CD4-positive, alpha-beta memory T cell (primary cell): ENCODE data around the gene CCAR1. TPM values are rescaled to one million over a fixed set of nuclear protein-coding genes. Genes with fewer than 3 reads are reported as not detected.
"Not testable (repeated sequence)": the region's sequence is repeated elsewhere in the genome, so short reads cannot be mapped to it uniquely, and the experiment has no call there.

Source experiments
- CTCF ChIA-PET: fragments of 350-600 bp; sonication (Branson Sonifier 250); formaldehyde crosslinking; loops from one replicate; lab custom pipeline; 2021; ENCODE audit warnings: inconsistent platforms; ENCODE audit not compliant: partially characterized antibody; lab: Charles Lee
- POLR2A ChIA-PET: fragments of 350-600 bp; sonication (Branson Sonifier 250); formaldehyde crosslinking; loops from one replicate; lab custom pipeline; 2021; ENCODE audit not compliant: partially characterized antibody; lab: Charles Lee
- DNase-seq, 5 donors: peaks; one replicate each; pipeline versions ENCODE4 v3.0.0 to v3.0.0-alpha.2; 2020 to 2022; ENCODE audit warnings: mixed read lengths in 1 of 5
- H3K27ac ChIP-seq: one replicate; pipeline ENCODE4 v1.7.0; 2013; ENCODE audit warnings: low read depth, low read length
- H3K27me3 ChIP-seq: 2 replicates; pipeline ENCODE4 v1.7.0; 2013; ENCODE audit warnings: mild to moderate bottlenecking, low read length, moderate library complexity; ENCODE audit not compliant: insufficient read depth
- H3K36me3 ChIP-seq: 2 replicates; pipeline ENCODE4 v1.7.0; 2013; ENCODE audit warnings: mild to moderate bottlenecking, low read length, moderate library complexity; ENCODE audit not compliant: insufficient read depth
- H3K4me1 ChIP-seq: 2 replicates; pipeline ENCODE4 v1.7.0; 2013; ENCODE audit warnings: mild to moderate bottlenecking, low read length, moderate library complexity; ENCODE audit not compliant: insufficient read depth
- H3K4me3 ChIP-seq, 2 donors: one replicate each; pipeline ENCODE4 v1.7.0; 2013; ENCODE audit warnings: low read length in 2 of 2, mild to moderate bottlenecking in 1 of 2
- H3K9me3 ChIP-seq, 2 donors: one replicate each; pipeline ENCODE4 v1.7.0; 2013; ENCODE audit warnings: low read length in 2 of 2, control low read depth in 1 of 2; ENCODE audit not compliant: control insufficient read depth in 1 of 2
- H3K27ac Mint-ChIP-seq, 7 donors: one replicate each; pipeline ENCODE4 v1.8.0; 2020 to 2021; ENCODE audit warnings: mixed read lengths in 7 of 7, mild to moderate bottlenecking in 6 of 7, inconsistent platforms in 3 of 7, moderate library complexity in 3 of 7
- H3K27me3 Mint-ChIP-seq, 2 donors: one replicate each; pipeline ENCODE4 v1.8.0; 2020 to 2021; ENCODE audit warnings: mixed read lengths in 2 of 2
- H3K36me3 Mint-ChIP-seq, 2 donors: one replicate each; pipeline ENCODE4 v1.8.0; 2020 to 2021; ENCODE audit warnings: mixed read lengths in 2 of 2, inconsistent platforms in 1 of 2, mild to moderate bottlenecking in 1 of 2
- H3K4me1 Mint-ChIP-seq, 4 donors: one replicate each; pipeline ENCODE4 v1.8.0; 2020 to 2021; ENCODE audit warnings: mixed read lengths in 4 of 4, mild to moderate bottlenecking in 1 of 4
- H3K4me3 Mint-ChIP-seq, 8 donors: one replicate each; pipeline ENCODE4 v1.8.0; 2020 to 2021; ENCODE audit warnings: mixed read lengths in 8 of 8, mild to moderate bottlenecking in 7 of 8, moderate library complexity in 6 of 8, inconsistent platforms in 3 of 8
- H3K9me3 Mint-ChIP-seq, 8 donors: one replicate each; pipeline ENCODE4 v1.8.0; 2020 to 2021; ENCODE audit warnings: mixed read lengths in 8 of 8, mild to moderate bottlenecking in 5 of 8, inconsistent platforms in 3 of 8, moderate library complexity in 1 of 8
- intact Hi-C: fragments of 100-400 bp; cut with micrococcal nuclease; formaldehyde crosslinking; loops from one replicate; pipeline ENCODE4 v1.15.1; 2023
- microRNA-seq: library from miRNA; unstranded; fragments of <30 nt; microRNA quantifications from one replicate; pipeline ENCODE4 v1.2.0, GENCODE V29; 2021; ENCODE audit warnings: borderline replicate concordance, borderline number of aligned reads, borderline microRNAs expressed, mixed read lengths
- polyA plus RNA-seq, 2 donors: library from polyadenylated mRNA; unstranded; fragments of 300-500 nt; fragmentation: Illumina TruSeq; gene quantifications; one replicate each; pipeline ENCODE4 v1.2.3, GENCODE V29; 2021
- total RNA-seq, 2 experiments: library from RNA; stranded (reverse); gene quantifications; one replicate each; pipeline ENCODE4 v1.2.3, GENCODE V29; 2021

The CCAR1 gene
- total and polyA plus RNA-seq, 4 experiments from 2014 or later = 25.9 to 97.3 (median 74.1) TPM

DNA sequence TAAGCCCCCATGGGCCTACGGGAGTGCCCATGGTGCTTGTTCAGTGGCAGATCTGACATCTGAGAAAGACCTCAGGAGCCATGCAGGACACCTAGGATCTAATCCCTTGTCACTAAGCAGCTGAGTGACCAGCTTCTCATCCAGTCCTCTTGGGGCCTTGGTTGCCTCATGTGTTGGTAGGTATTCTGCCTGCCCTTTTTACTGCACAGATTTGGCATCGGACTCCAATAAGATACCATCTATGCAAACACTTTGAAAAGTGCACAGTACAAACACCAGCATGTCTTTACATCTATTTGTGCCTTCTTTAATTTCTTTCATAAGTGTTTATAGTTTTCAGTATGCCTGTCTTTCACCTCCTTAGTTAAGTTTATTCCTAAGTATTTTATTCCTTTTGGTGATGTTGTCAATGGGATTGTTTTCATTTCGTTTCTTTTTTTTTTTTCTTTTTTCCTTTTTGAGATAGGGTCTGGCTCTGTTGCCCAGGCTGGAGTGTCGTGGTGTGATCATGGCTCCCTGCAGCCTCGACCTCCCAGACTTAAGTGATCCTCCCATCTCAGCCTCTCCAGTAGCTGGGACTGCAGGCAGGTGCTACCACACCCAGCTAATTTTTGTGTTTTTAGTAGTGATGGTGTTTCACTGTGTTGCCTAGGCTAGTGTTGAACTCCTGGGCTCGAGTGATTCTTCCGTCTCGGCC is 116.7 kb downstream of the CCAR1 start:
- Mint-ChIP-seq H3K27me3 (peaks cover 0 to 1% of the 10 kb centered on the region in 2 donors), H3K36me3 (no peaks in the 10 kb centered on the region), H3K9me3 (no peaks in the 10 kb centered on the region), H3K27ac (no peak overlapping the region), H3K4me1 (no peaks in the 10 kb centered on the region), H3K4me3 (no peak overlapping the region)
- H3K4me3 ChIP-seq = no peak overlapping the region
- H3K4me1 ChIP-seq = no peaks in the 10 kb centered on the region
- H3K9me3 ChIP-seq = no peaks in the 10 kb centered on the region
- no peaks in the 10 kb centered on the region for H3K36me3 ChIP-seq
- ChIA-PET CTCF (interaction anchor here (0.6 kb wide), 1 partner anchor 358 kb away, joined by 3 read pairs; no protein-coding TSS in a partner anchor), POLR2A (no interaction called here)
- intact Hi-C loops = no loop called here
- H3K27me3 ChIP-seq = no peaks in the 10 kb centered on the region
- no peak for DNase-seq
- no peak overlapping the region for H3K27ac ChIP-seq

DNA sequence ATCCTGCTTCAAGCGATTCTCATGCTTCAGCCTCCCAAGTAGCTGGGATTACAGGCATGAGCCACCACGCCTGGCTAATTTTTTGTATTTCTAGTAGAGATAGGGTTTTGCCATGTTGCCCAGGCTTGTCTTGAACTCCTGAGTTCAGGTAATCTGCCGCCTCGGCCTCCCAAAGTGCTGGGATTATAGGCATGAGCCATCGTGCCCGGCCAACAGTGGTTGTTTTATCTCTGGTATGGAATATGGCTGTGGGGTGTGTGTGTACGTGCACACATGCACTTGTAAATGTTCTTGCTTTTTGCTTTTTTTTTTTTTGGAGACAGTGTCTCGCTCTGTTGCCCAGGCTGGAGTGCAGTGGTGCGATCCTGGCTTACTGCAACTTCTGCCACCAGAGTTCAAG is 119.6 kb downstream of the CCAR1 start:
- H3K4me1 Mint-ChIP-seq, H3K4me3 ChIP-seq, CTCF ChIA-PET, DNase-seq, H3K27ac ChIP-seq, H3K27ac Mint-ChIP-seq, H3K27me3 ChIP-seq, intact Hi-C loops, H3K9me3 Mint-ChIP-seq, H3K9me3 ChIP-seq, POLR2A ChIA-PET, H3K27me3 Mint-ChIP-seq, H3K4me1 ChIP-seq, H3K36me3 ChIP-seq, H3K36me3 Mint-ChIP-seq, H3K4me3 Mint-ChIP-seq: not testable (repeated sequence)

Small RNA genes lying within 50 kb of the gene (microRNA-seq; reads per million reads assigned to microRNA genes)
- gene MIR1254-1 = not detected

Other genes with a start within 250 kb of the CCAR1 start
- 1 to 10 TPM; 5.4 to 7.7 TPM for gene DNA2, start 249.3 kb upstream of the CCAR1 start, total RNA-seq
- gene DNA2, start 249.3 kb upstream of the CCAR1 start, polyA plus RNA-seq = 1 to 10 TPM in 1 of 2 donors, under 1 TPM in 1; 0.36 to 1.2 TPM
- 10 to 100 TPM; 29.1 to 30.7 TPM for gene SLC25A16, start 193.7 kb upstream of the CCAR1 start, total RNA-seq
- gene SLC25A16, start 193.7 kb upstream of the CCAR1 start, polyA plus RNA-seq = 1 to 10 TPM; 5.4 to 6.7 TPM
- gene TET1, start 160.9 kb upstream of the CCAR1 start, total RNA-seq = 1 to 10 TPM; 1.4 to 1.5 TPM
- 1 to 10 TPM in 1 of 2 donors, under 1 TPM in 1; 0.71 to 1.0 TPM for gene TET1, start 160.9 kb upstream of the CCAR1 start, polyA plus RNA-seq
- gene STOX1, start 106.3 kb downstream of the CCAR1 start, total RNA-seq = under 1 TPM; 0.33 to 0.35 TPM
- gene STOX1, start 106.3 kb downstream of the CCAR1 start, polyA plus RNA-seq = under 1 TPM; 0.17 to 0.21 TPM
- 10 to 100 TPM; 41.1 to 41.9 TPM for gene DDX50, start 180.1 kb downstream of the CCAR1 start, total RNA-seq
- gene DDX50, start 180.1 kb downstream of the CCAR1 start, polyA plus RNA-seq = 10 to 100 TPM; 39.5 to 45.2 TPM
- gene DDX21, start 234.9 kb downstream of the CCAR1 start, total RNA-seq = 10 to 100 TPM; 50.6 to 57.1 TPM
- gene DDX21, start 234.9 kb downstream of the CCAR1 start, polyA plus RNA-seq = 10 to 100 TPM; 20.3 to 20.7 TPM